HG03060 (cell line): ENCODE data around the gene CIBAR2.
"Not testable (repeated sequence)": the region's sequence is repeated elsewhere in the genome, so short reads cannot be mapped to it uniquely, and the experiment has no call there.

ENCODE experiments used
- ATAC-seq: cut with Tn5 transposase; IDR thresholded peaks from one replicate; pipeline ENCODE4 v1.9.1; 2021; ENCODE audit warnings: low read depth, moderate number of reproducible peaks; ENCODE audit not compliant: unreplicated experiment

Gene CIBAR2

GRCh38 chr16:85068746-85069145, 43.5 kb downstream of the CIBAR2 start:
- no peak for ATAC-seq

- ATAC-seq: no peak
Measured at GRCh38 chr16:85067426-85067825, 44.8 kb downstream of the CIBAR2 start.

DNA sequence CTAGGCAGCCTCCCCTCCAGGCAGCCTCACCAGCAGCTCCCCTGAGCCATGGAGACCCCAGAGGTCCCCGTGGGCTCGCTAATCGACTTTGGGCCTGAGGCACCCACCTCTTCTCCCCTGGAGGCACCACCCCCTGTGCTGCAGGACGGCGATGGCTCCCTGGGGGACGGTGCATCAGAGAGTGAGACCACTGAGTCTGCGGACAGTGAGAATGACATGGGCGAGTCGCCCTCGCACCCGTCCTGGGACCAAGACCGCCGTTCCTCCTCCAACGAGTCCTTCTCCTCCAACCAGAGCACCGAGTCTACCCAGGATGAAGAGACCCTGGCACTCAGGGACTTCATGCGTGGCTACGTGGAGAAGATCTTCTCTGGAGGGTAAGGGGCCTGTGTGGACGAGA, 45.2 kb downstream of the CIBAR2 start:
- ATAC-seq: no peak

- ATAC-seq: no peak
Measured at GRCh38 chr16:85066346-85066885, 45.9 kb downstream of the CIBAR2 start.

DNA sequence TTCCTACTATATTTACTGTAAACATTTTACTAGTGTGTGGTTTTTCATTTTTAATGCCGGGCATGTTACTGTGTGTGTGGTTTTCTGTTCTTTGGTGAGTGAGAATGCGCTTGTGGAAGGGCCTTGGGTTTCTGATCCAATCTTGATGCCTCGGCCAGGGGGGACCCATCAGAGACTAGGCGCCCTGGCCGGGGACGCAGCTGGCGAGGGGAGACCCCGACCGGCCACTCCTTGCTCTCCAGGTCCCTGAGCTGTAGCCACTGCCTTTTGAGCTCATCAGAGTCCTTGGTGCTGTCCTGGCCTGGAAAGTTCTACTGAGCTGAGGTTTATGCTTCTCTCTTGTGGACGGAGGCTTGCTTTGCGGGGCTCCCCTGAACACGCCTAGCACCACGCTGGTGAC, 47.2 kb downstream of the CIBAR2 start:
- ATAC-seq: no peak

GRCh38 chr16:85064186-85064585, 48.1 kb downstream of the CIBAR2 start:
- ATAC-seq: no peak

DNA sequence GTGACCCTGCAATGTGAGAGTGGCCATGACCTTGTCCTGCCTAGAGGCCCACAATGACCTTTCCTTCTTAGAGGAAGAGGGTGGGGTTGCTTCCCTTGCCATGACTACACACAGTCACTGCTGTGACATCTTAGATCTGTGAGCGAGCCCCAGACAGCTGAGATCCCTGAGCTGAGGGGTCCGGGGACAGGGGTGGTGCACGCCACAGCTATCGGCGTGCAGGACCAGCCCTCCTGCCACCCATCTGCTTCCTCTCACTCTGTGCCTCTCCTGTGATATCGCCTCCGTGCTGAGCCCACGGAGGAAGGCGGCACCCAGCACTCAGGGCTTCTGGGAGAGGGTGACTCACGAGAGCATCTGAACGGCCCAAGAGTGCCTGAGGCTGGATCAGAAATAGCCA, 49.4 kb downstream of the CIBAR2 start:
- ATAC-seq: no peak

DNA sequence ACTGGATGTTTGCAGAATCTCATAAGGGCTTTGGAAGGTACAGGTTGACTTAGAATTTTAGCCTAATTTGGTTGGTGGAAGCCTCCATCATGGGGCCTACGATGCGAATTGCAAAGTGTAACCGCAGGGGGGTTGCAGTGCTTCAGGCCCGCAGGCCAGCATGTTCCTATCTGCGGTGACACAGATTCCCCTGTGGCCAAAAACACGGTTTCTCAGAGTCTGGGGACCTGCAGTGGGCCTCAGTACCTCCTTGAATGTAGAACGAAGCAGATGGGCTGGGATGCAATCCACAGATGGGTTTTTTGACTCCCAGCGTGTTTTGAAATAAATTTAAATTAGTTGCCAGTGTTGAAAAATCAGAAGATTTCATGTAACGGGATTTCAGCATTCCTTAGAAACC, 49.9 kb downstream of the CIBAR2 start:
- no peak for ATAC-seq

- no peak for ATAC-seq
Measured at GRCh38 chr16:85061566-85061965, 50.7 kb downstream of the CIBAR2 start.

DNA sequence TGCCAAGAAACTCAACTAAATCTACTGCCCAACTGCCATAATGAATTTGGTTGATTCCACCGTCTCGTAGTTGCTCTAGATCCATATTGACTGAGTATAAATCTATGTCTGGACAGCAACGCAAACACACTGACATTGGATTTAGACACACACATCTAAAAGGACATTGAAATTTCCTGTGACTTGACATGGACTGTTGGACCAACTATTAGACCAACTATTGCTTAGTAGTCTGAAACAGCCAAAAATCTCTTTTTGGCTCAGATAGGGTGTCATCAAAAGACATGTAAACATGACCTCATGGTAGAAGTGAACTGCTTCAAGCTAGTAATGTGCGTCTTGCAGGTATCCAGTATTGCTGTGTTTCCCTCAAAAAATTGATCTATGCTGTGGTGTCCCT, 53.4 kb downstream of the CIBAR2 start:
- no peak for ATAC-seq

DNA sequence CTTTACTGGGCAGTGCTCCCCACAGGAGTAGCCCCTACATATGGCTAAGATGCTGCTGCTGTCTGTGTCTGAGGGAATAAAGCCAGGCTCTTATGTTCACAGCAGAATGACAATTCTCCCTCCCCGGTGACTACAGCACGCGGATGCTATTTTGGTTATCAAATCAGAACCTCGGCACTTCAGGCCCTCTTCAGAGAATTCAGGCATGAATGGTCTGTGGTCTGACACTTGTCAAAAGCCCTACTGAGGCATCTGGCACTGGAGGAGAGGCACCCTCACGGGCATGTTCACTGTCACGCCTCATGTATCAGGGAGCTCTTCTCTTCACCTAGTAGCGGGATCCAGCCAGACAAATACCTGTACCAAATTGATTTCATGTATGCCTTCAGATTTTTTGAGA, 54.3 kb downstream of the CIBAR2 start:
- no peak for ATAC-seq

DNA sequence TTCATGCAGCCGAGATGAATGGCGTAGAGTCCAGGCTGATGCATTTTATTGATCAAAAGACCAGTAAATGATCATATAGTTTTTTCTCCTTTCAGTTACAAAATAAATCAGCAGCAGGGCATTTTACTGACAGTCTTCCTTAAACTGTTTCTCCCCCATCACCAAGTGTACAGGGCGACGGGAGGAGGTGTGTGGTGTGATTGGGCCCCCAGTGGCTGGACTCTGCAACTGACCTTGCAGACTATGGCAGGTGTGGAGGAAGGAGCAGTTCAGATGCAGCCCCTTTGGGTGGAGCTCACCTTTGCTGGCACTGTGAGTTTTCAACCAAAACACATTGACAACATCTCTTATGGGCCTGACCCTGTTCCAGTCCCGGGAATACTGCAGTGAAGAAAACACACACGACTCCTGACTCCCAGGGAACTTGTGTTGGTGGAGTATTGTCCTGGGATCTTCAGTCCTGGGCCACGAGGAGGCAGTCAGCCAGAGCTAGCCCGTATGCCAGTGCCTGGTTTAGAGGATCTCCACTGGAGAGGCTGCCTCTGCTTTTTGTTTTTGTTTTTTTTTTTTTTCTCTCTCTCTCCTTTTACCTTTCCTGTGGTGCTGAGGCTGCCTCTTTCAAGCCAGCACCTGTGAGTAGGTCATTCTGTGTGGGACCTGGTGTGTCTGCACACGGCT, 54.9 kb downstream of the CIBAR2 start:
- no peak for ATAC-seq

- no peak for ATAC-seq
Measured at GRCh38 chr16:85056211-85056748, 56.0 kb downstream of the CIBAR2 start.

- peak; percentile 84 for ATAC-seq
Measured at GRCh38 chr16:85055493-85056210, 56.6 kb downstream of the CIBAR2 start.

DNA sequence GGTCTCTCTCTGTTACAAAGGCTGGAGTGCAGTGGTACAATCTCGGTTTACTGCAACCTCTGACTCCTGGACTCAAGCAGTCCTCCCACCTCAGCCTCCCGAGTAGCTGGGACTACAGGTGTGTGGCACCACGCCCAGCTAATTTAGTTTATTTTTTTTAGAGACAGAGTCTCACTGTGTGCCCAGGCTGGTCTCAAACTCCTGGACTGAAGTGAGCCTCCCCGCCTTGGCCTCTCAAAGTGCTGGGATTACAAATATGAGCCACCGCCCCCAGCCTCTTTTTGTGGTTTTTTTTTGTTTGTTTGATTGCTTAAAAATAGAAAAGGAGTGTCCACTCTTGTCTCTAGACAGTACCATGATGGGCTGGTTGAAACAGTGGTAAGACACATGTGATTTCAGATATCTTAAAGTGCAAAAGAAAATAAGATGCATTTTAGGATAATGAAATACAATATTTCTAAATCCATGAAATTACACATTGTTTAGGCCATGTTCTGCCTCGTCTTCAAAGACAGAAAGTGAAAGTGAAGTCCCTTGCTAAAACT, 57.3 kb downstream of the CIBAR2 start:
- ATAC-seq: no peak

DNA sequence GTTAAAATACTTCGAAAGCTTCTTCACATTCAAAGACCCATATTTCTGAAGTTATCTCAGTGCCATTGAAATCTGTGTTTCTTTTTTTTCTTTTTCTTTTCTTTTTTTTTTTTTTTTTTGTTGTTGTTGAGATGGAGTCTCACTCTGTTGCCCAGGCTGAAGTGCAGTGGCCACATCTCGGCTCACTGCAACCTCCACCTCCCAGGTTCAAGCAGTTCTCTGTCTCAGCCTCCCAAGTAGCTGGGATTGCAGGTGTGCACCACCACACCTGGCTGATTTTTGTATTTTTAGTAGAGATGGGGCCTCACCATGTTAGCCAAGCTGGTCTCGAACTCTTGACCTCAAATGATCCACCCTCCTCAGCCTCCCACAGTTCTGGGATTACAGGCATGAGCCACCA, 58.0 kb downstream of the CIBAR2 start:
- not testable (repeated sequence) for ATAC-seq

GRCh38 chr16:85052536-85052935, 59.7 kb downstream of the CIBAR2 start:
- ATAC-seq: no peak

- no peak for ATAC-seq
Measured at GRCh38 chr16:85051683-85052082, 60.6 kb downstream of the CIBAR2 start.

GRCh38 chr16:85051067-85051581, 61.1 kb downstream of the CIBAR2 start:
- ATAC-seq: no peak

DNA sequence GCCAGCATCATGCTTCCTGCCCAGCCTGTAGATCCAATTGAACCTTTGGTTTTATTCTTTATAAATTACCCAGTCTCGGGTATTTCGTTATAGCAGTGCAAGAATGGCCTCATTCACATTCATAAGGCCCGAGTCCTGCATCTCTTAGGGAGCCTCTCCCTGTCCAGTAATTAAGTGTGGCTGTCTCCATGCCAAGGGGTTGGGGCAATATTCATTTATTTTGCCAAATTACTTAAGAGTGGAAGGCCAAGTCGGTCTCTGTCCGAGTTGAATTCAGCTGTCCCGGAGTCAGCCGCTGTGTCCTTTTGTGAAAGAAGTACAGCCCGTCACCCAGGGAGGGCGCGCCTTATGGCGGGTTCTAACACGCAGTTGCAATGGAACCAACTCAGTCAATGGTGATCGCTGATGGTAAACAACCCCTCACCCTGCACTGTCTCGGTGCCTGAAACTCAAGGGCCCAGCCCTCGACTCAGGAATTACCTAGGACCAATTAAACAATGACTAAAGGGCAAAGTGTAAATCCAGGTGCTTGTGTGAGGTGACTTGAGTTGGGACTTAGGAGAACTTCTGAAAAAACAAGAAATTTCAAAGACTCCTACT, 62.5 kb downstream of the CIBAR2 start:
- no peak for ATAC-seq
